ENCODE results near the gene IER3. TPM values are rescaled to one million over a fixed set of nuclear protein-coding genes. Genes with fewer than 3 reads are reported as not detected.

Gene IER3
- total and polyA plus RNA-seq, 2 of the 13 experiments (the other 11 are each of a cell fraction or from before 2014, with no cell fraction given), result 51.1 to 131 TPM

DNA sequence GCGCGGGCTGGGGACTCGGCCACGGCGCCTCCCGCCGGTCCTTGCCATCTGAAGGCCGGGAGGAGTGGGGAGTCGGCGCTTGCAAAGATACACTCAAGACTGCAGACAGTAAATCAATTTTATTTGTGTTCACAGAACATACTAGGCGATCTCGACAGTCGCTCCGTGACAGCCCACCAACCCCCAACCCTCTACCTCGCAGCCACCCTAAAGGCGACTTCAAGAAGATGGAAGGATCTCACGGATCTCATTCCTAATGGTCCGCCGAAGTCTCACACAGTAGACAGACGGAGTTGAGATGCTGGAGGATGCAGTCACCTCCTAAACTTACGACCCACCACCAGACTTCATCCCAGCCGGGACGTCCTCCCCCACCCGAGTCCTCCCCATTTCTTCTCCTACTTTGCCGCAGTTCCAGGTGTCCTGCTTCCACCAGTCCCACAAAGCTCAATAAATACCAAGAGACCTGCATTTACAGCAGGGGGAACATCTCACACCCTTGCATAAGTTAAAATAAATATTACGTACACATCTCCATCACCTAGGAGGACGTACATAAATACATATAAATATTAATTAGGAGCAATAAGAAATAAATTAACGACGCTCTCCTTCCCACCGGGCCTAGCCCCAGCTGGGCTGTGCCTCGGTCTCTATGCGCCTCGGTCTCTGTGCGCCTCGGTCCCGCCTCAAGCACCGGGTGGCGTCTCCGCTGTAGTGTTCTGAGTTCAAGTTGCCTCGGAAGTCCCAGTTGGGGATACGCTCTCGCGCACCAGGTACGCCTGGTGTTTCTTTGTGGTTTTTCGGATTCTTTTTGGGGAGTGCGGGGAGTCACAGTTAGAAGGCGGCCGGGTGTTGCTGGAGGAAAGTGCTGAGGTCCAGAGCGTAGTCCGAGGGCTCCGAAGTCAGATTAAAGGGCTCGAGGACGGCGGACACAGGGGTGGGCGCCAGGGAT lies 971 bp downstream of the IER3 start (continued):
- TF ChIP-seq, protein P1, sequence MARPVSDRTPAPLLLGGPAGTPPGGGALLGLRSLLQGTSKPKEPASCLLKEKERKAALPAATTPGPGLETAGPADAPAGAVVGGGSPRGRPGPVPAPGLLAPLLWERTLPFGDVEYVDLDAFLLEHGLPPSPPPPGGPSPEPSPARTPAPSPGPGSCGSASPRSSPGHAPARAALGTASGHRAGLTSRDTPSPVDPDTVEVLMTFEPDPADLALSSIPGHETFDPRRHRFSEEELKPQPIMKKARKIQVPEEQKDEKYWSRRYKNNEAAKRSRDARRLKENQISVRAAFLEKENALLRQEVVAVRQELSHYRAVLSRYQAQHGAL (CRISPR knock-in tag; IDR thresholded peaks at IDR 0.05; ENCODE audit: not compliant biosample characterization), result peak; percentile 24
- TF ChIP-seq RBM22 (optimal IDR thresholded peaks at IDR 0.05; ENCODE audit: low read length), result peak; percentile 51
- no peak for TF ChIP-seq ESRRA (CRISPR knock-in tag; IDR thresholded peaks at IDR 0.05; ENCODE audit: low read depth)
- TF ChIP-seq ZNF484 (CRISPR knock-in tag; IDR thresholded peaks at IDR 0.05; ENCODE audit: borderline replicate concordance, low read depth), result 0 out of 2 replicates have a peak, but pooled peaks have one; percentile 59
- 0 out of 2 replicates have a peak, but pooled peaks have one; percentile 12 for TF ChIP-seq PPARG (CRISPR knock-in tag; conservative IDR thresholded peaks at IDR 0.05)
- TF ChIP-seq HNRNPL (IDR thresholded peaks at IDR 0.05; ENCODE audit: low read depth, low read length), result 0 out of 2 replicates have a peak, but pooled peaks have one; percentile 14
- TF ChIP-seq, protein P2, sequence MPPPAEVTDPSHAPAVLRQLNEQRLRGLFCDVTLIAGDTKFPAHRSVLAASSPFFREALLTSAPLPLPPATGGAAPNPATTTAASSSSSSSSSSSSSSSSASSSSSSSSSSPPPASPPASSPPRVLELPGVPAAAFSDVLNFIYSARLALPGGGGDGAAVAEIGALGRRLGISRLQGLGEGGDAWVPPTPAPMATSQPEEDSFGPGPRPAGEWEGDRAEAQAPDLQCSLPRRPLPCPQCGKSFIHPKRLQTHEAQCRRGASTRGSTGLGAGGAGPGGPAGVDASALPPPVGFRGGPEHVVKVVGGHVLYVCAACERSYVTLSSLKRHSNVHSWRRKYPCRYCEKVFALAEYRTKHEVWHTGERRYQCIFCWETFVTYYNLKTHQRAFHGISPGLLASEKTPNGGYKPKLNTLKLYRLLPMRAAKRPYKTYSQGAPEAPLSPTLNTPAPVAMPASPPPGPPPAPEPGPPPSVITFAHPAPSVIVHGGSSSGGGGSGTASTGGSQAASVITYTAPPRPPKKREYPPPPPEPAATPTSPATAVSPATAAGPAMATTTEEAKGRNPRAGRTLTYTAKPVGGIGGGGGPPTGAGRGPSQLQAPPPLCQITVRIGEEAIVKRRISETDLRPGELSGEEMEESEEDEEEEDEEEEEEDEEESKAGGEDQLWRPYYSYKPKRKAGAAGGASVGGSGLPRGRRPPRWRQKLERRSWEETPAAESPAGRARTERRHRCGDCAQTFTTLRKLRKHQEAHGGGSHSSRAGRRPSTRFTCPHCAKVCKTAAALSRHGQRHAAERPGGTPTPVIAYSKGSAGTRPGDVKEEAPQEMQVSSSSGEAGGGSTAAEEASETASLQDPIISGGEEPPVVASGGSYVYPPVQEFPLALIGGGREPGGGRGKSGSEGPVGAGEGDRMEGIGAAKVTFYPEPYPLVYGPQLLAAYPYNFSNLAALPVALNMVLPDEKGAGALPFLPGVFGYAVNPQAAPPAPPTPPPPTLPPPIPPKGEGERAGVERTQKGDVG (CRISPR knock-in tag; IDR thresholded peaks at IDR 0.05; ENCODE audit: borderline replicate concordance), result no peak
- TF ChIP-seq POLR2AphosphoS2 (IDR thresholded peaks at IDR 0.05; ENCODE audit: low read depth, low read length), result peak; percentile 4; the same call in 1 of the 2 replicates
- peak; percentile 71 for TF ChIP-seq POLR2AphosphoS5 (IDR thresholded peaks at IDR 0.05; ENCODE audit: low read depth, low read length)
- TF ChIP-seq JUND (CRISPR knock-in tag; IDR thresholded peaks at IDR 0.05), result no peak
- no peak for TF ChIP-seq NR1H2 (CRISPR knock-in tag; IDR thresholded peaks at IDR 0.05; ENCODE audit: borderline replicate concordance, low read depth)
- TF ChIP-seq ZMAT3 (CRISPR knock-in tag; conservative IDR thresholded peaks at IDR 0.05), result peak; percentile 20
- 0 out of 2 replicates have a peak, but pooled peaks have one; percentile 1 for TF ChIP-seq RXRA (CRISPR knock-in tag; IDR thresholded peaks at IDR 0.05)
- TF ChIP-seq ARHGAP35 (CRISPR knock-in tag; IDR thresholded peaks at IDR 0.05; ENCODE audit: borderline replicate concordance), result peak; percentile 22; the same call in 1 of the 2 replicates
- peak; percentile 5; the same call in 1 of the 2 replicates for TF ChIP-seq KAT7 (CRISPR knock-in tag; IDR thresholded peaks at IDR 0.05; ENCODE audit: borderline replicate concordance)
- 0 out of 2 replicates have a peak, but pooled peaks have one; percentile 6 for TF ChIP-seq REXO4 (CRISPR knock-in tag; IDR thresholded peaks at IDR 0.05; ENCODE audit: borderline replicate concordance)
- TF ChIP-seq, protein P3, sequence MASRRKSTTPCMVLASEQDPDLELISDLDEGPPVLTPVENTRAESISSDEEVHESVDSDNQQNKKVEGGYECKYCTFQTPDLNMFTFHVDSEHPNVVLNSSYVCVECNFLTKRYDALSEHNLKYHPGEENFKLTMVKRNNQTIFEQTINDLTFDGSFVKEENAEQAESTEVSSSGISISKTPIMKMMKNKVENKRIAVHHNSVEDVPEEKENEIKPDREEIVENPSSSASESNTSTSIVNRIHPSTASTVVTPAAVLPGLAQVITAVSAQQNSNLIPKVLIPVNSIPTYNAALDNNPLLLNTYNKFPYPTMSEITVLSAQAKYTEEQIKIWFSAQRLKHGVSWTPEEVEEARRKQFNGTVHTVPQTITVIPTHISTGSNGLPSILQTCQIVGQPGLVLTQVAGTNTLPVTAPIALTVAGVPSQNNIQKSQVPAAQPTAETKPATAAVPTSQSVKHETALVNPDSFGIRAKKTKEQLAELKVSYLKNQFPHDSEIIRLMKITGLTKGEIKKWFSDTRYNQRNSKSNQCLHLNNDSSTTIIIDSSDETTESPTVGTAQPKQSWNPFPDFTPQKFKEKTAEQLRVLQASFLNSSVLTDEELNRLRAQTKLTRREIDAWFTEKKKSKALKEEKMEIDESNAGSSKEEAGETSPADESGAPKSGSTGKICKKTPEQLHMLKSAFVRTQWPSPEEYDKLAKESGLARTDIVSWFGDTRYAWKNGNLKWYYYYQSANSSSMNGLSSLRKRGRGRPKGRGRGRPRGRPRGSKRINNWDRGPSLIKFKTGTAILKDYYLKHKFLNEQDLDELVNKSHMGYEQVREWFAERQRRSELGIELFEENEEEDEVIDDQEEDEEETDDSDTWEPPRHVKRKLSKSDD (CRISPR knock-in tag; IDR thresholded peaks at IDR 0.05; ENCODE audit: low read depth), result 0 out of 2 replicates have a peak, but pooled peaks have one; percentile 35
- no peak for TF ChIP-seq ZSCAN31 (CRISPR knock-in tag; IDR thresholded peaks at IDR 0.05; ENCODE audit: low read depth)
- TF ChIP-seq, protein P4, sequence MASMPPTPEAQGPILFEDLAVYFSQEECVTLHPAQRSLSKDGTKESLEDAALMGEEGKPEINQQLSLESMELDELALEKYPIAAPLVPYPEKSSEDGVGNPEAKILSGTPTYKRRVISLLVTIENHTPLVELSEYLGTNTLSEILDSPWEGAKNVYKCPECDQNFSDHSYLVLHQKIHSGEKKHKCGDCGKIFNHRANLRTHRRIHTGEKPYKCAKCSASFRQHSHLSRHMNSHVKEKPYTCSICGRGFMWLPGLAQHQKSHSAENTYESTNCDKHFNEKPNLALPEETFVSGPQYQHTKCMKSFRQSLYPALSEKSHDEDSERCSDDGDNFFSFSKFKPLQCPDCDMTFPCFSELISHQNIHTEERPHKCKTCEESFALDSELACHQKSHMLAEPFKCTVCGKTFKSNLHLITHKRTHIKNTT (CRISPR knock-in tag; IDR thresholded peaks at IDR 0.05), result peak; percentile 20; the same call in 1 of the 2 replicates
- peak; percentile 25; the same call in 1 of the 2 replicates for TF ChIP-seq ELF1 (CRISPR knock-in tag; IDR thresholded peaks at IDR 0.05)
